ENCODE results near the gene HSPA12A.

The HSPA12A gene

DNA sequence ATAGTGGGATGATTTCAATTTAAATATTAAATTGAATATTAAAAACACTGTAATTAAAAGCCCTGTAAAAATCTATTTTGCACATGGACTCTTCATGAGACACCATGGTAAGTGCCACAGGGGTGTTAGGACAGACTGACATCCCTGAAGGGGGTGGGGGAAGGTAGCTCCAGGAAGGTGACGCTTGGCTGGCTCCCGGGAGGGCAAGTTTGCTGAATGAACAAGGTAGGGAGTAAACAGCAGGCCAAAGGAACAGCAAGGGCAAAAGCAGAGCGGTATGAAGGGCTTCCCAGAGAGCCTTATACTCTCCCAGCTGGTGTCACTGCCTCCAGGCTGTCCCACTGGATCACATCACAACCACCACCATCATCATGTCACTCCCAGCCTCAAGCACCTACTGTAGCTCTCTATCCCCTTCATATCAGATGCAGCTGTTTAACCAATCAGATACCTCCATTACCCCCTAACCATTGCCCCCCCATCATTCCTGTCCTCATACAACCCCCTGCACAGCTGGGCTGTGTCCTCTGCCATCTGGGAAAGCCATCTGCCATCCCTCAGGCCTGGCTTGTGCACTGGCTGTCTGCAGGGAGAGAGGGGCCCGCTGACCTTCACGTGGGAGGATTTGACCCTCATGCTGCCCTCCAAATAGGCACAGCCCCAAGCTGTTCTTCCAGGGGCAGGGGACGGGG lies 19.5 kb downstream of the HSPA12A start:
- CTCF ChIA-PET = interaction anchor here (0.7 to 1.4 kb wide), 2 partner anchors 8 to 41 kb away, joined by 3 to 6 read pairs; no protein-coding TSS in a partner anchor
- no peak overlapping the region for H3K4me3 ChIP-seq (ENCODE audit: low read depth, low read length)
- DNase-seq (ENCODE audit: low read depth, low spot score) = no peak
- POLR2A ChIA-PET = interaction anchor here (1.2 kb wide), 1 partner anchor 20 kb away, joined by 3 read pairs; the partner anchor contains the start of gene HSPA12A
- TF ChIP-seq, protein P1, sequence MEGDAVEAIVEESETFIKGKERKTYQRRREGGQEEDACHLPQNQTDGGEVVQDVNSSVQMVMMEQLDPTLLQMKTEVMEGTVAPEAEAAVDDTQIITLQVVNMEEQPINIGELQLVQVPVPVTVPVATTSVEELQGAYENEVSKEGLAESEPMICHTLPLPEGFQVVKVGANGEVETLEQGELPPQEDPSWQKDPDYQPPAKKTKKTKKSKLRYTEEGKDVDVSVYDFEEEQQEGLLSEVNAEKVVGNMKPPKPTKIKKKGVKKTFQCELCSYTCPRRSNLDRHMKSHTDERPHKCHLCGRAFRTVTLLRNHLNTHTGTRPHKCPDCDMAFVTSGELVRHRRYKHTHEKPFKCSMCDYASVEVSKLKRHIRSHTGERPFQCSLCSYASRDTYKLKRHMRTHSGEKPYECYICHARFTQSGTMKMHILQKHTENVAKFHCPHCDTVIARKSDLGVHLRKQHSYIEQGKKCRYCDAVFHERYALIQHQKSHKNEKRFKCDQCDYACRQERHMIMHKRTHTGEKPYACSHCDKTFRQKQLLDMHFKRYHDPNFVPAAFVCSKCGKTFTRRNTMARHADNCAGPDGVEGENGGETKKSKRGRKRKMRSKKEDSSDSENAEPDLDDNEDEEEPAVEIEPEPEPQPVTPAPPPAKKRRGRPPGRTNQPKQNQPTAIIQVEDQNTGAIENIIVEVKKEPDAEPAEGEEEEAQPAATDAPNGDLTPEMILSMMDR (IDR thresholded peaks at IDR 0.05; ENCODE audit: insufficient read depth, low read length, missing control alignments) = no peak

DNA sequence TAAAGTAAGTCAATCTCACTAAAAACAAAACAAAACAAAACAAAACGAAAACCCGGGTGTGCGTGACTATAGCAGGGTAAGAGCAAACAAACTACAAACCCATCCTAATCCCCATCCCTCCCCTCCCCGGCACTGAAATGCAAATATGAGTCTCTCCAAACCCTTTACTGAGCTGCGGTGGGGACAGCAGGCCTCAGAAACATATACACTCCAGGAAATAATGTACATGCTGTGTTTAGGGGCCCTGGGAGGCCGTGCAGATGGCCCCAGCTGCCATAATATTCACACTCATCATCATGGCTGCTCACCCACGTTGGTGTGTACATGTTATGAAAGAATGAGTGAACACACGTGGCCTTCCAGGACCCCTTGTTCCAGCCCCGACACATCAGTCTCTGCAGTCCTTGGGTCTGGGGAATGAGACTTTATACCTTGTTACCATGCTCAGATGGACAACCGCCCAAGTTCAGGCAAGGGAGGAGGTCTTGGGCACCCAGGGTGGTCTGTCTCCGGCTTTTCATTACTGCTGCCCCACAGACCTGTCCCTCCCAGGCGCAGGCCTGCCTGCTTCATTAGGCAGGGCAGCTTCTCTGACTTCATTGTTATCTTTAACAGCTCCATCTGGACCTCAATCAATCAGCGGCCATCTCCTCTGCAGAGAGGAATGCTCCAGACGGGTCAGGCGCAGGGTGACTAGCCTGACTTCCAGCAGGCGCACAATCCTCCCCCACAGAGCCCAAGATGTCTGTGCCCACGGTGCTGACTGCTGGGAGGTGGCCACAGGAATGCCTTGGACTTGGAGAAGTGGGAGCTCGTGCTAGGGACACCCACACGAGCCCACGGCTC lies 20.6 kb downstream of the HSPA12A start:
- CTCF ChIA-PET = interaction anchor here (0.7 to 1.4 kb wide), 6 partner anchors 9 to 495 kb away, joined by 3 to 6 read pairs (median 3); no protein-coding TSS in a partner anchor
- POLR2A ChIA-PET = interaction anchor here (1.2 kb wide), 1 partner anchor 21 kb away, joined by 3 read pairs; the partner anchor contains the start of gene HSPA12A
- H3K4me3 ChIP-seq (ENCODE audit: low read depth, low read length) = no peak overlapping the region

DNA sequence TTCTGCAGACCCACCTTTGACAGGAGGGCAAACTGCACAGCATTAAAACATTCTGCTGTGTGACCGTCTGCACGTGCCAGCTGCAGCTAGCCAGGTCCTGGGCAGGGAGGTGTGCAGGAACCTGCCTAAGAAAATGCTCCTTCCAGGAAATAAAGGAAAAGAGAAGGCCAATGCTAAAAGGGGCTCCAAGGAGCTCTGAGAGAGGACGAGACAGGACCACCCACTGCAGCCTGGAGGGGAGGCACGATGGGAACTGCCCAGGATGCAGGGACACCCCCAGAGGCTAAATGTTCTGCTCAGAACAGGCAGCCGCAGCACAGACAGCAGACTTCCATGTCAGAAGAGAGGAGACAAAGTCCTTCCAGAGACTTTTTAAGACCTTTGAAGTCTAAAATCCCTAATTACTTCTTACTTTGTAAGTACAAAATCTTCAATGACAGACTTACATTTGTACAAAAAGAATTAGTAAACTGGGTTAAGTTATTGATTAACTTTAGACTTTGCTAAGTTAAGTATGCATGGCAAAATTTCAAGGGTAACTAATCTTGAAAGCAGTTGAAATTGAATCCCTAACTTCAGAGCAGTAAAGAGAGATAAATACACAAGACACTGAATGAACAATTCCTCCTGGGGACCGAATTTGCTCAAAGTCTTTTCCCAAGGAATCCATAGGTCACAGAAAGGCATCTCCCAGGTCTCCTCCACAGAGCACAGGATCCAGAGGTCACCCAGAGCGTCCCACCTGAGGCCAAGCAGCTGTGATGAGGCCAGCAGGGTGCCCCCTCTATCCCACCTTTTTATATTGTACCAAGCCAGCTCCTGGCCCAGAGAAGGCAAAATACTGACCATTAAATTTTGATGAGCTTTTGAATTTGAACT lies 21.5 kb downstream of the HSPA12A start:
- no peak overlapping the region for H3K4me3 ChIP-seq (ENCODE audit: low read depth, low read length)
- ChIA-PET CTCF (interaction anchor here (1.2 kb wide), 1 partner anchor 496 kb away, joined by 3 read pairs; no protein-coding TSS in a partner anchor), POLR2A (interaction anchor here (0.6 kb wide), 1 partner anchor 51 kb away, joined by 4 read pairs; no protein-coding TSS in a partner anchor)
- DNase-seq (ENCODE audit: low read depth, low spot score) = no peak
- TF ChIP-seq, protein P1 (IDR thresholded peaks at IDR 0.05; ENCODE audit: insufficient read depth, low read length, missing control alignments) = no peak

More for the DNA sequence above, 20.6 kb downstream of the HSPA12A start:
- no peak for DNase-seq (ENCODE audit: low read depth, low spot score)
- TF ChIP-seq, protein P1 (IDR thresholded peaks at IDR 0.05; ENCODE audit: insufficient read depth, low read length, missing control alignments) = no peak

DNA sequence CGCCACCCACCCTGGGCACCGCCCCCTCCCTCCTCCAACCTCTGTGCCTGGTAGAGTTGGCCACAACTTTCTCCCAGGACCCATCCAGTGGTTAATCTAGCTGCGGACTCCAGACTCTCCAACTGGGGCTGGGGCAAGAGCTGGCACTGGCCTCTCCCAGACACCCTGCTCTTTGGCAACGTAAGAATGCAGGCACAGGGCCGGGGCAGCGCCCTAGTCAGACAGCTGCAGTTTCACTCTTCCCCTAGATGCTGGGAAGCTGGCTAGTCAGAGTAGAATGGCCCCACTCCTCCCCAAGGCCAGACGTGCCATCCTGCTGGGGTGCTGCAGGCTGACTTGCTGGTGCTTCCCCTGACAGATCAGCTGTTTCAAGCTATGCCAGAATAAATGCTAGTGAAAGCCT lies 22.1 kb downstream of the HSPA12A start:
- CTCF ChIA-PET = interaction anchor here (1.2 to 1.5 kb wide), 2 partner anchors 9 to 454 kb away, joined by 4 to 5 read pairs; no protein-coding TSS in a partner anchor
- TF ChIP-seq, protein P1 (IDR thresholded peaks at IDR 0.05; ENCODE audit: insufficient read depth, low read length, missing control alignments) = no peak
- H3K4me3 ChIP-seq (ENCODE audit: low read depth, low read length) = no peak overlapping the region
- DNase-seq (ENCODE audit: low read depth, low spot score) = no peak
- POLR2A ChIA-PET = interaction anchor here (0.6 kb wide), 1 partner anchor 52 kb away, joined by 4 read pairs; no protein-coding TSS in a partner anchor

DNA sequence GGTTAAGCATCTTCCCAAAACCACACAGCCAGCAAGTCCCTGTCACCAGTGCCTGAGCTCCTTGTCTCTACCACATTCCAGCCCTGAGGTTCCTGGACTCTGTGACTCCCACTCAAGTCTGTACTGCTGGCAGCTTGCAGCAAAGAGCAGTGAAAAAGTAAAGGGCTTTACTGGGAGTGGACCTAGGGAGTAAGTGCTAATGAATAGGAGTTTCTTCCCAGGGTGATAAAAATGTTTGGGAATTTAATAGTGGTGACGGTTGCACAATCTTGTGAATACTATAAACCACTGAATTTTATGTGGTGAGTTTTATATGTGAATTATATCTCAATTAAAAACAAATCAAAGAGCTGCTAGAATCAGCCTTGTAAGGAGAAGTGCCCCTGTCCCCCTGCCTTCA lies 22.6 kb downstream of the HSPA12A start:
- DNase-seq (ENCODE audit: low read depth, low spot score) = no peak
- ChIA-PET CTCF (interaction anchor here (0.6 to 1.5 kb wide), 5 partner anchors 9 to 455 kb away, joined by 3 to 5 read pairs (median 5); no protein-coding TSS in a partner anchor), POLR2A (no interaction called here)
- H3K4me3 ChIP-seq (ENCODE audit: low read depth, low read length) = no peak overlapping the region
- TF ChIP-seq, protein P1 (IDR thresholded peaks at IDR 0.05; ENCODE audit: insufficient read depth, low read length, missing control alignments) = no peak

Data from AG04449 (cell line).